HL-60 (cell line): ENCODE measurements around the gene ATRIP.

Experiments used
- DNase-seq, 2 experiments: peaks; one replicate each; pipeline ENCODE4 v3.0.0-alpha.2; 2010 to 2020; ENCODE audit warnings: low read depth in 1 of 2, low spot score in 1 of 2
- H3K27ac ChIP-seq: fragments of 250-450 bp; sonication (Bioruptor Pico); replicated peaks from 2 replicates; pipeline ENCODE4 v1.5.1; 2020; ENCODE audit warnings: mild to moderate bottlenecking, moderate library complexity
- H3K27me3 ChIP-seq: fragments of 250-450 bp; sonication (Bioruptor Pico); 2 replicates; pipeline ENCODE4 v1.5.1; 2021; ENCODE audit warnings: mild to moderate bottlenecking, moderate library complexity; ENCODE audit not compliant: insufficient read depth, poor library complexity, severe bottlenecking
- H3K4me3 ChIP-seq: replicated peaks from 2 replicates; pipeline ENCODE4 v1.5.1; 2011; ENCODE audit warnings: mild to moderate bottlenecking, control low read depth, low read length; ENCODE audit not compliant: insufficient read depth
- CTCF ChIP-seq: IDR thresholded peaks from one replicate; pipeline ENCODE4 v1.5.1; 2011; ENCODE audit warnings: low read length, control low read depth, inconsistent platforms; ENCODE audit not compliant: insufficient read depth
- GABPA ChIP-seq: IDR thresholded peaks from 2 replicates; pipeline ENCODE4 v1.6.1; 2012; ENCODE audit warnings: low read depth
- POLR2AphosphoS5 ChIP-seq: IDR thresholded peaks from 2 replicates; pipeline ENCODE4 v1.6.1; 2012; ENCODE audit warnings: low read depth
- REST ChIP-seq: IDR thresholded peaks from 2 replicates; pipeline ENCODE4 v1.6.1; 2012; ENCODE audit warnings: low read depth; ENCODE audit not compliant: insufficient replicate concordance
- SPI1 ChIP-seq: IDR thresholded peaks from 2 replicates; pipeline ENCODE4 v1.6.1; 2012; ENCODE audit warnings: low read depth, mild to moderate bottlenecking, borderline replicate concordance

The ATRIP gene

GRCh38 chr3:48415251-48415953, 31.1 kb upstream of the ATRIP start:
- Histone ChIP-seq H3K27ac (no peak overlapping the region), H3K27me3 (no peaks in the 10 kb centered on the region), H3K4me3 (no peak overlapping the region)
- TF ChIP-seq REST (no peak), SPI1 (no peak), GABPA (no peak), POLR2AphosphoS5 (no peak), CTCF (no peak)
- DNase-seq, result no peak

GRCh38 chr3:48416091-48416505, 30.4 kb upstream of the ATRIP start:
- TF ChIP-seq SPI1 (no peak), REST (no peak), CTCF (no peak), POLR2AphosphoS5 (no peak), GABPA (no peak)
- no peaks in the 10 kb centered on the region for H3K27me3 ChIP-seq
- DNase-seq, result no peak
- no peak overlapping the region for H3K4me3 ChIP-seq
- H3K27ac ChIP-seq, result no peak overlapping the region

- Histone ChIP-seq H3K27me3 (no peaks in the 10 kb centered on the region), H3K4me3 (no peak overlapping the region), H3K27ac (no peak overlapping the region)
- DNase-seq, result no peak
- no peak for TF ChIP-seq REST
- no peak for TF ChIP-seq SPI1
- no peak for TF ChIP-seq CTCF
- TF ChIP-seq GABPA, result no peak
- no peak for TF ChIP-seq POLR2AphosphoS5
Observed at GRCh38 chr3:48416546-48416945, 30.0 kb upstream of the ATRIP start.
